GM18868 (cell line): ENCODE results near the gene RBM19.

Experiments used
- ATAC-seq: cut with Tn5 transposase; IDR thresholded peaks from one replicate; pipeline ENCODE4 v1.9.1; 2021; ENCODE audit warnings: mild to moderate bottlenecking, moderate library complexity; ENCODE audit not compliant: unreplicated experiment

Gene RBM19

DNA sequence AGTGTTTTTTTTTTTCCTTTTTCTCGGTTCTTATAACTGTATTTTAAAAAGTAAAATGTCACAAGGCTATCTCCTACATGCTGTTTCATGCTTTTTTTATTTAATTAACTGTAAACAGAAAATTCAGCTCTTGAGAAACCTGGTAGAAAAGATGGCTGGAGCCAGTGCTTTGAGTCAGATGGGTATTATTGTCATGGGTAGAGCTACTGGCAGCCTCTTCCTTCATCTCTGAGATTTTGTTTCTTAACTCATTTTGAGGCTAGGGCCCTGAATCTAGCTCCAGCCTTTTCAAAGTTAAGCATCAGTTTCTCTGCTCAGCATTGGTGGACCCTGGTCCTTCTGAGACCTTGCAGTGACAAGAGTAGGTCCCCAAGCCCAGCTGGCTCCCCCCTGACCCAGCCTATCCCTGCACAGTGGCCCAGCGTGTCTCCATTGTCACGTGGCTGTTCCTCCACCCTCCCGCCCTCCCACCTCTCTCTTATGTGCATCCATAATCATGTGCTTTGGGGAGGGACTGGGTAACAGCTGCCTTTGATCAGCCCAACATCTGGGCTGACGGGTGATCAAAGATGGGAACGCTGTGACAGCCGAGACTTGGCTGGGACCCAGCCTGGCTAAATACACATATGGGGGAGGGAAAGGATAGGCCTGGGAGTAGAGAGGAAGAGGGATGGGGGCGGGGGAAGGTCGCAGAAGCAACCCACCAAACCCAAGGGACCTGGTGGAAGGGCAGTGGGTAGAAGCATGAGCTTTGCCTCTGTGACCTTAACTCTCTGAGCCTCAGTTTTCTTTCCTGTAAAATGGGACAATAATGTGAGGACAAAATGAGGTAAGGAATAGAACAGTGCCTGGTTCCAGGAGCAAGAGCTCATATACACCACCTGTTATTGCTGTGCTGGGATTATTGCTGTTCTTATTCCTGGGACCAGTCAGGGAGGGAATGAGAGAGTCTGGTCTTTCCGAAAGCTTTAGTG lies 24.4 kb upstream of the RBM19 start:
- no peak for ATAC-seq

- no peak for ATAC-seq
Measured at GRCh38 chr12:113988976-113989375, 22.9 kb upstream of the RBM19 start.

- ATAC-seq: no peak
Measured at GRCh38 chr12:113988064-113988451, 21.9 kb upstream of the RBM19 start.

- no peak for ATAC-seq
Measured at GRCh38 chr12:113987261-113988063, 21.3 kb upstream of the RBM19 start.

DNA sequence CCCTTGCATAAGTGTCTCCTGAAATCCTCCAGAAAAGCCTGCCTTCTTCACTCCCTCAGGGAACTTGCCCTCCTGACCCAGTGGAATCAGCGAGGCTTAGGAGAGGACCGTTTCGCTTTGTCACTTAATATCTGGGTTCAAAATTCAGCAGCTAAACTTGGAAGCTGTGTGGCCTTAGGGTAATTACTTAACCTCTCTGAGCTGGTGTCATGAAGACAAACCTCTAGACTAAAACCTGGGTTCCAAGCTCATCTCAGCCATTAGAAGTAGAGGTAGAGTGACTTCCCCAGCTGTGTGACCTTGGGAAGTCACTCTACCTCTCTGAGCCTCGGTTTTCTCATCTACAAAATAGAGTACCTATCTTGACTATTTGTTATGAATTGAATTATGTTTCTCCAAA lies 18.3 kb upstream of the RBM19 start:
- no peak for ATAC-seq

DNA sequence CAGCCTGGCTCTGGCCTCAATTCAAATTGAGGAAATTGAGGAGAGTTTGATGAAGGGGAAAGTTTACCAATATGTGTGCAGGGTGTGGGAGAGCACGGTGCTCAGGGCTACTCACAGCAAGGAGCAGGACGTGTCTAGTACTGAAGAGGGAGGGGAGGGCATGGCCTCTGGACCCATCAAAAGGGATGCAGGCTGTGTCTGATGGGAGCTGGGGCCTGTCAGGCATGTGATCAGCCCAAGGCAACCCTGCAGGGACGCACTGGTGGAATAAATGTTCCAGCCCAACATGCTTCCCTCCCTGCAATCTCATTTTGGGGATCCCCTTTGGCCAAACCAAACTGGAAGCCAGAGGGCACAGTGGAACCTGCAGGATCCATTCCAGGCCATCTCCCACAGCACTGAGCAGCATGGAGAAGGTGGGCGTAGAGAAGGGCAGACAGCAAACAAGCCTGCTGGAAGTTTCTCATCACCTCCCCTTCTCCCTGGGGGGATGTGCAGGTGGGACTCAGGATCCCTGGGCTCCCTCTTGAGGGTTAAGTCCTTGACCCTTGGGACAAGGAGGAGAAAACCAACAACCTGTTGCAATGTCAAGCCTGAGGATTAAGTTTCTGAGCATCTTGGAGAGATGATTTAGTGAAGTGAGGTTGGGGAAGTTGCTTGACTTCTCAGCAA lies 17.8 kb upstream of the RBM19 start:
- ATAC-seq: no peak

GRCh38 chr12:113983265-113983664 lies 17.1 kb upstream of the RBM19 start:
- ATAC-seq: no peak

GRCh38 chr12:113981876-113982275 lies 15.8 kb upstream of the RBM19 start:
- ATAC-seq: no peak

GRCh38 chr12:113980537-113981337 lies 14.6 kb upstream of the RBM19 start:
- peak; percentile 63 for ATAC-seq

DNA sequence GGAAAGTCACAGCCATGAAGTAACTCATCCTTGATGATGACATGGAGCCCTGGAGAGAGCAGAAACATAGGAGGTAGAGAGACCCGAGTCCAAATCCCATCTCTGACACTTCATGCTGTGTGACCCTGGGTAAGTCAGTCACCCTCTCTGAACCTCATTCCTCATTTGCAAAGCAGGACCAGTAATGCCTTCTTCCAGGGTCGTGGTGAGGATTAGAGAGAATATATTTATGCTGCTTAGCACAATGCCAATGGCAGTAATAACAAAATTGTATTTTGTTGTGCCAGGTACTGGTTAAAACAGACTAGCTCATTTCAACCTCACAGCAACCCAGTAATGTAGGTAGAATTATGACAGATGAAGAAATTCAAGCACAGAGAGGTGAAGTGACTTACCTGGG lies 13.9 kb upstream of the RBM19 start:
- no peak for ATAC-seq

DNA sequence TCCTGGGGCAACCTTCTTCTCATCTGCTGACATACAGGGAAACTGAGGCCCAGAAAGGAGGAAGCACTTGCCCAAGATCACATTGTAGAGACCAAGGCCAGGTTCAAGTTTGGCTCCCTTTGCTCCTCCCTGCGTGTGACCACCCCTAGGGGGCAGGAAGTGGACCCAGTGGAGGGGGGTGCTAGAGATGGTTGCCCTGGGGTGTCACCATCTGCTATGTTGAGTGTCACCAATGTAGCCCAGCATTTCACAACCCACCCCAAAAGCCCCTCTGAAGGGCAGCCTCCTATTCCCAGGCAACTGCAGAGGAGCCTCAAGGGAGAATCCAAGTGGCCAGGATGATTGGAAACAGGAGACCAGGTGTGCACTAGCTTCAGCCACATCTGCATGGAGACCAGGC lies 12.0 kb upstream of the RBM19 start:
- ATAC-seq: no peak

- no peak for ATAC-seq
Measured at GRCh38 chr12:113974006-113974405, 7.9 kb upstream of the RBM19 start.

DNA sequence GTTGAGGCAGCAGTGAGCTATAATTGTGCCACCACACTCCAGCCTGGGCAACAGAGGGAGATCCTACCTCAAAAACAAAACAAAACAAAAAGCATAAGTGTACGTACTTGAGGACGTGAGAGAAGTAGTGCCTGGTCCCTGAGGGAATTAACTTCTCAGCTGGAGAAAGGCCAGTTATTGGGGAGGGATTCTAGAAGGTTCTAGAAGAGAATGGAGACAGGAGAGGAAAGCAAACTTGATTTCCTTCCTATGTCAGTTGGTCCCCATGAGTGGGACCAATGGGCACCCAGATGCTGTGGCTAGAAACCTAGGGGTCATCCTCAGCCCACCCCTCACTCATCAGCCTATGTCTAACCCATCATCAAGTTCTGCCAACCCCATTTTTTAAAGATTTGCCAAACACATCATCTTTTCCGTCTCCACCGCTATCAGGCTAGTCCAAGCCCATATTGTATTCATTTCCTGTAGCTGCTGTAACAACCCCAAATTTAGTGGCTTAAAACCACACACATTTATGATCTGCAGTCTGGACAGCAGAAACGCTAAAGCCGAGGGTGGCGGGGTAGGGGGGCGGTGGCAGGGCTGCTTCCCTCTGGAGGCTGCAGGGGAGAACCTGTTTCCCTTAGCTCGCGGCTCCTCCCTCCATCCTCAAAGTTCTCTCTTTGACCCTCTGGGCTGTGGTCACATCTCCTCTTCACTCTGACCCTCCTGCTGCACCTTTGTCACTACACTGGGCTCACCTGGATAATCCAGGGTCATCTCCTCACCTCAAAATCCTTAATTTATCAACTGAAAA lies 7.2 kb upstream of the RBM19 start:
- ATAC-seq: no peak

DNA sequence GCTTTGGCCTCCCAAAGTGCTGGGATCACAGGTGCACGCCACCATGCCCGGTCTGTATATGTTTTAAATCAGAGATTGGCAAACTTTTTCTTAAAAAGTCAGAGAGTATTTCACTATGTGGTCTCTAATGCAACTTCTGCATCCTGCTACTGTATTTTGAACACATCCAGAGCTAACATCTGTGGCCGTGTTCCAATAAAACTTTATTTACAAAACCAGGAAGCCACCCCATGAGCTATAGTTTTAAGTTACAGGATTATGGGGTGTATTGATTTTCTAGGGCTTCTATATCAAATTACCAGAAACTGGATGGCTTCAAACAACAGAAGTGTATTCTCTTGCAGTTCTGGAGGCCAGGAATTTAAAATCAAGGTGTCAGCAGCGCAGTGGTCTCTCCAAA lies 5.3 kb upstream of the RBM19 start:
- no peak for ATAC-seq

- ATAC-seq: no peak
Measured at GRCh38 chr12:113970211-113970610, 4.1 kb upstream of the RBM19 start.

GRCh38 chr12:113967368-113967767 lies 1.2 kb upstream of the RBM19 start:
- no peak for ATAC-seq

DNA sequence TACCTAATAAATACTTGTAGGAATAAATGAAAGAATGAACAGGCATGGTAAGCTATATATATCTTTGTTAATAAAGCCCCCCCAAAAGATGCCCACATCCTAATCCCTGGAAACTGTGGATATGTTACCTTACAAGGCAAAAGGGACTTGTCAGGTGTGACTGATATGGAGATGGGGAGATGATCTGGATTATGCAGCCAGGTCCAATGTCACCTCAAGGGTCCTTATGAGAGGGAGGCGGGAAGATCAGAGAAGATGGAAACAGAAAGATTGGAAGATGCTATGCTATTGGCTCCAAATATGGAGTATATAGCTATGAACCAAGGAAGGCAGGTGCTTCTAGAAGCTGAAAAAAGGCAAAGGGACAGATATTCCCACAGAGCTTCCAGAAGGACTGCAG lies 3.4 kb downstream of the RBM19 start:
- ATAC-seq: no peak

DNA sequence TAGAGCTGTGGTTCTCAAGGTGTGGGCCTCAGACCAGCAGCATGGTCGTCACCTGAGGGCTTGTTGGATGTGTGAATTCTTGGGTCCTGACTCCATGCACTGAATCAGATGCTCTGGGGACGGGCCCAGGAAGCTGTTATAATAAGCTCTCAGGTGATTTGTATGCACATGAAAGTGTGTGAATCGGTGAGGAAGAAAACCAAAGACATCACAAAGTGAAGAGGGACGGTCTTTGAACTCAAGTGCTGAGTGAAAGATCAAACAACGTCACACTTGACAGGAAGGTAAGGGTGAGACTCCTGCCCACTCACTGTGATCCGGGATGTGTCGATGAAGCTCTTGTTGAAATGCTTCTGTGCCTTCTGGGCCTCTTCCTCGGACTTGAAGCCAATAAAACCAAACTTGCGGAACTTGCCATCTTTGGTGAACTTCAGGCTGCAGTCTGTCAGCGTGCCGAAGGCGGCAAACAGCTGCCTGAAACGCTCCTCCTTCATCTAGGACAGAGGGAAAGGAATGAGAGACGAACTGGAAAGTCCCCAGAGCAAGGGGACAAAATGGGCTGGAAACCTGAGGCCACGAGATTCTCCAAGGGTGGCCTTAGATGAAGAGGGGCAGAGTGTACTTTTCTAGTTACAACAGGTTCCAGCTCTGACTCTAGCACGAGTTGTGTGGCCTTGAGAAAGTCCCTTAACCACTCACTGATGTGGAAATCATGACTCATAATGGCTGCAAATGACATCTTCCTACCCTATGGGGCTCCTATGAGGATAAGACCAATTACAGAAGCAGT lies 4.0 kb downstream of the RBM19 start:
- ATAC-seq: peak; percentile 68

DNA sequence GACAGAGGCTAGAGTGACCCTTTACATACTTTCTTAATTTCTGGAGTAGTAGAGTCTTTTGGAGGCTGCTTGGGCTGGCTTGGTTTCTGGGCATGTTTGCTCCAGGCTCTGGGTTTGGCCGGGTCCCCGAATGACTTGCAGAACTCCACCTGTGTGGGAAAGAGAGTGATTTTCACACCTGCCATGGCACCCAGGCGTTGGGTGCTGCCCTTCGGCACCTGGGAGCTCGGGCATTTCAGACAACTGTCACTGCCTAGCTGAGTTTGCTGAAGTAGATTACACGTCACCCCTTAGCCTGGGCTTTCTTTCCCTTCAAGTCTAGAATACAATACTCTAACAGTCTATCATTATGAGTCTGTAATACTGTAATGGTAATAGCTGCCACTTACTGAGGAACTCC lies 6.1 kb downstream of the RBM19 start:
- no peak for ATAC-seq
